NCI-H2171 (cell line): ENCODE results near the gene BHLHE40.

Source experiments
- DNase-seq: peaks from one replicate; lab custom pipeline; 2025; lab: John Stamatoyannopoulos, UW

The BHLHE40 gene

DNA sequence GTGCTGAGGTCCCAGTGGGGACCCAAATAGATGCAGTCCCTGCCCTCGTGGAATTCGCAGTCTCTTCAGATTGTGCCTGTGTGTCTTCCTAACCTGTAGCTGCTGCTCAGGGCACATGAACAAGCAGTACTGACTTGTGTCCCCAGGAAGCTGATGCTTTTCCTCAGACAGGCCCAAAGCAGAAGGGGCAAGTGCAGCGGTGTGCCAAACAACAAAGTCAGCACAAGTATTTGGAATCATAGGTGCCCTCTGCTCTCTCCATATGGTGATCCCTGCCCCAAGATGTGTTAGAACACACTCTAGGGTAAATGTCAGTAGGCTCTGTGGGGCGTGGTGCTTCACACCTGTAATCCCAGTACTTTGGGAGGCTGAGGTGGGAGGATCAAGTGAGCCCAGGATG, 21.9 kb downstream of the BHLHE40 start:
- DNase-seq, result no peak

DNA sequence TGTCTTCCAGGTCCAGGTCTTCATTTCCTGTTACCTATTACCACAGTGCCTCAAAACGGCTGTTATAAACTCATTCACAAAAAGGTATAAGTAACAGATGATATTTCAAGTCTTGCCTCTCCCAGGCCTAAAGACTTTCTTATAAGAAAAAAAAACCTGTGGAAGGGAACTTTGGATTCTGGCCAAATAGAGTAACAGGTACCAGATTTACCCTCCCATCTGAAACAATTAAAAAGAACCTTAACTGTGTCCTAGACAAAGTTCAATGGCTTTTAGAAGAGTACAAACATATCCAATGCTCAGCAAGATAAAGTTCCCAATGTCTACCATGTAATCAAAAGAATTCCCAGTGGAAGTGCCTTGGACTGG, 22.6 kb downstream of the BHLHE40 start:
- no peak for DNase-seq

DNA sequence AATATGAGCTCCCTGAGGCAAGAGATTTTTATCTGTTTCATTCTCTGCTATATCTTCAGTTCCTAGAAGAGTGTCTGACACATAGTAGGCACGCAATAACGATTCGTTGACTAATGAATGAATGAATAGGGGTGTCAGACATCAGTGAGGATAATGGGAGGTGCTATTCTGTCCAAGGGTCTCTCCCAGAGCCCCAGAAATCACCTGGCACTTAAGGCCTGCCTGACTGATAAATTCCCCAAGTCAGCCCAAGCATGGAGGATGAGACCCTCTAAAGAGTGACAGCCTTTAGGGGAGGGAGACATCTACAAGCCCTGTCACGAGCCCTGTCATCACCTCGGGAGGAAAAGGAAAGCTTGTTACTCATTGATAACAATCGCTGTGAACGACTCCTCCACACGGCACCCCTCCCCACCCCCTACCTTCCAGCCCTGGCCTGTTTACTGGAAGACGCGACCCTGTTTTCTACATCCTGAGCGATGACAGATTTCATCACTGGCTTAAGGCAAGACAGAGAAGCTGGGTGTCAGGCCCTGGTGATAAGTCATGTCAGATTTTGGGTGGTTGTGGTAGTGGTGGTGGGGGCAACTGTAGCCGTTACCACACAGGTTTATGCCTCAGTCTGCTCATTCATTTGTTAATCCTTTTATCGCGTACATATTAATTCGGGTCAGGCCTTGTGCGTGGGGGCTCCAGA, 23.1 kb downstream of the BHLHE40 start:
- no peak for DNase-seq

DNA sequence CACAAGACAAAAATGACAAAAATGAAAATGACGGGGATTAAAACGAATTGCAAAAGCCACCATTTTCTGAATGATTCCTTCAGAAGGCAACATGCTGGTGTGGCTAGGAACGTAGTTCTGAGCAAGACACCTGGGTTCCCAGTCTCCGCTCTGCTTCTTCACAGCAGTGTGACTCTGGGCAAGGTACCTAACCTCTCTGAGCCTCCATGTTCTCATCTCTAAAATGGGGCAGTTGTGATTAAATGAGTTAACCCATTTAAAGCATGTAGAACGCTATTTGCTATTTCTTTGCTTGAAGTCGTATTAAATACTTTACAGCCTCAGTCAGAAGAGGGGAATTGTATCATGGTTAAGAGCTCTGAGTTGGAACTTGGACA, 23.6 kb downstream of the BHLHE40 start:
- no peak for DNase-seq

DNA sequence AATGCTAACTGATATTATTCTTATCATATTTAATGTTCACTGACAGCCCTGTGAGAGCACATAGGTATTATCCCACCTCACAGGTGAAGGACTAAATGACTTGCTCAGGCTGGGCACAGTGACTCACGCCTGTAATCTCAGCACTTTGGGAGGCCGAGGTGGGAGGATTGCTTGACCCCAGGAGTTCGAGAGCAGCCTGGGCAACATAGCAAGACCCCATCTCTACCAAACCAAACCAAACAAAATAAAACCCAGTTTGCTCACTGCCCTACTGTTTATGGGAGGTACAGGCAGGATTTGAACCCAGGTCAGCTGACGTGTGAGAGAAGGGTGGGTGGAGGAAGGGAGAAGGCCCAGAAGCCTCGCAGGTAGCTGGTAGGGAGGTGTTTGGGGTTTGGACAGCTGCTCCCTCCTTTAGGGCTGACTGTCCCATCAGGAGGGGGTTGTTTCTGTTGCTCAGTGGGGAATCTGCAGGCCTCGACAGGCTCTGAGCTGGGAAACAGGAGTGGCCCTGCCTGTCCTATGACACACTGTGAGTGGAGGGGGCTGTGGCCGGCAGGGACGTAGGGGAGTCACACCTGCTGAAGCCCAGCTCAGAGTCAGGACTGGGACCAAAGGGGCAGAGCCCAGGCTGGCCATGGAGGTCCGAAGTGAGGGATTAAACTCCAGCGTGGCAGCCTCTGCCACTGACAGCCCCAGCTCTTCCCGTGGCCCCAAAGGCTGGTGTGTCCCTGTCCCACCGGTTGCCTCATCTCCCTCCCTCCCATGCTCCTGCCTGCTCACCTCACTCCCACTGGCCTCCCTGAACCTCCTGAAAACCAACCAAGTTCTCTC, 25.3 kb downstream of the BHLHE40 start:
- no peak for DNase-seq

DNA sequence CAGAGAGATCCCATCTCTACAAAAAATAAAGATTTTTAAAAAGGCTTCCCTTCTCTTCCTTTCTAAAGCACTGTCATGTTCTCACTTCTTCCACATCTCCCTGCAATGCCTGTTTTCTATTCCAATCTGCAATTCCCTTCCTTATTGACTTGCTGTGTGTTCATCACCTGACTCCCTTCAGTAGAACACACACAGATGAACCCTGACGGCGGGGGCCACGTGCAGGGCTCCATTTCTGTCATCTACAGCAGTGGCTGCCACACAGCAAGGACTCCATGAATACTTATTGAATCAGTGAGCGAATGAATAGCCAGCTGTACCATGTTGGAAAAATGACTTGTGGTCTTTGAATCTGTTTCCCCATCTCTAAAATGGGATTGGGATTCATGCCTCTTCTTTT, 26.1 kb downstream of the BHLHE40 start:
- no peak for DNase-seq

DNA sequence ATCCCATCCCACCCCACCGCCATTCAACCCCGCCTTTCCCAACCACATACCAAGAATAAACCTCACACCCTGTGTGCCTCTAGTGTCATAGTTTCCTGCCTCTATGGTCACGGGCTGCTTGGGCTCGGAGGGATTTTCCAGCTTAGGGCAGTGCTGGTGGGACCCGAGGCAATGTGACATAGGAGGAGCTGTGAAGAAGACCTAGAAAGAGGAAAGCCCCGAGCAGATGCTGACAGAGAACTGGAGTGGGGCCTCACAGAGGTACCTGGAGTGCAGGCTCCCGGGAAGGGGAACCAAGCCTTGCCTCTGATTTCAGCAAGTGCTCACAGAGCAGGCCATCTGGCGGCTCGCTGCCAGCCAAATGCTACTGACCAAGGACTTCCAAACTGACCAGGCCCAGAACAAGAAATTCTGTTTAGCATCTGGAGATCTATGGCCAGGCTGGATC, 27.5 kb downstream of the BHLHE40 start:
- no peak for DNase-seq

DNA sequence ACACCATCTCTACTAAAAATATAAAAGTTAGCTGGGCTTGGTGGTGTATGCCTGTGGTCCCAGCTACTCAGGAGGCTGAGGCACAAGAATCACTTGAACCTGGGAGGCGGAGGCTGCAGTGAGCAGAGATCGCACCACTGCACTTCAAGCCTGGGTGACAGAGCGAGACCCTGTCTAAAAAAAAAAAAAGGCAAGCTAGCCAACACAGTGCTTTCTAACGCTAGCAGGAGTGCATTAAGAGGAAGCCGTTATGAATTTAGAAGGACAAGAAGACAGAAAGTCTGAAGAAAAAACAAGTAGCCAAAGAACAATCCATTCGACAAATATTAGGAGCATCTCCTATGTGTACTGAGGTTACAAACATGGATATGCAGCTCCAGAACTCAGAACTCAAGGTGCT, 28.6 kb downstream of the BHLHE40 start:
- DNase-seq, result no peak

DNA sequence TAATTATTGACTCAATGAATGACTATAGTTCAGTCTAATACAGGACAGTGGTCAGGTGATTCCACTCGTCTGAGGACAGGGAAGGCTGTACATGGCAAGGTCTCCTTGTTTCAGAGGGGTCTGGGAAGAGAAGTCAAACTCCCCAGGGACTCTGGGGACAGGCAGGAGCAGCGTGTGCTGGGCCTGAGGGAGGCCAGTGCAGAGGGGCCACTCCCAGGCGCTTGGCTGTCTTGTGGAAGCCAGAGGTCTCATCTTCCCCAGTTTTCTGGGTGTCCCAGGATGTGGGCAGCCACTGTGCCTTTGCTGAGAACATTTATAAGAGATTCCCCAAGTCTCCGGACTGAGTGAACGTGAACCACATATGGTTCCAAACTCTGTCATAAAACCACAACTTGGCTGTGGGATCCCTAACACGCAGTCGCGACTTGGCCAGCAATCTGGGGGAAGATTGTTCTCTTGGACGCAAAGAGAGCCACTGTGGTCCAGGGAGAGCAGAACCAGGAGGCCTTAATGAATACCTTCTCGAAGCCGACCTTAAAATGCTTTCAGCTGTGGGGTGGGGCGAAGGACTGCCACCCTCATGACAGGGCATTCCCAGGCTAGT, 30.4 kb downstream of the BHLHE40 start:
- no peak for DNase-seq

DNA sequence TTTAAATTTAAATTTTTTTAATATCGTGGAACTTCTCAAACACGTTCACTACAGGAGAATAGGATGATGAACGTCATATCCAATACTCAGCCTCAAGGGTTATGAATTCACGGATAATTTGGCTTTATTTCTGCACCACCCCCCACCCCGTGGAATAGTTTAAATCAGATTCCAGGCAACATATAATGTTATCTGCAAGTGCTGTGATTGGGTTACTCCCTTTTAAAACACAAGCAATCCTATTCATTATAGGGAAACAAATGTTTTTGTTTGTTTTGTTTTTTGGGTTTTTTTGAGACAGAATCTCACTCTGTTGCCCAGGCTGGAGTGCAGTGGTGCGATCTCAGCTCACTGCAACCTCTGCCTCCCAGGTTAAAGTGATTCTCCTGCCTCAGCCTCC, 30.9 kb downstream of the BHLHE40 start:
- no peak for DNase-seq

DNA sequence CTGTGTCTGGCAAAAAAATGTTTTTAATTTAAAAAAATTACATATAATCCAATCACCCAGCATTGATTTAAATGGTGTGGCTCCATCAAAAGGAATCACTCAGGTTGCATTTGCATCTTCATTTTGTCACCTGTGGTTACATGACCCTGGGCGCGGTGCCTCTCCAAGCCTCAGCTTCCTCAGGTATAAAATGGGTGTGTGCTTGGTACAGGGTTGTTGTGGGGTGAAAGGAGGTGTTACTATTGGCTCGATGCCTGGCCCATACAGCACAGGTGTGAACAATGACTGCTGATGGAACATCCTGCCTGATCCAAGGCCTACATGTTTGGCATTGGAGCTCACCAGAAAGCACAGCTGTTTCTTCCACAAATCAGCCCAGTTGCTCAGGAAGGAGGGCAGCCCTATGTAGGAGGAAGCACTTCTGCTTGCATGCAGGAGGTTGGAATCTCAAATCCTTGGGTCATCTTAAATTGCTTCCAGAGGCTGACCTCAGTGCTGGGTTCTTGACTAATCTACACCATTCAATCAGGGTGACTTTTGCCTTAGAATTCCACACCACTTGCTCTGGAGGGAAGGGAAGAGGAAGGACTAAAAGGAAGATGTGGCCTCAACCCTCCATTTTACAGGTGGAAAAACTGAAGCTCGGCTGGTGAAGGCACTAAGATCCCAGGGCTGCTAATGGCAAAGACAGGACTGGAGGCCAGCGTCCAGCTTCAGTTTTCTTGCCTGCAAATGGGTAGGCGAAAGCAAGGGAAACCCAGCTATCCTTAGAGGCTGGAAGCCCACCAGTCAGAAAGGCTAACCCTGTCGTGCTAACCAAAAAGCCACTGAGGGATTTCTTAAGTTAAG, 31.7 kb downstream of the BHLHE40 start:
- DNase-seq, result no peak

DNA sequence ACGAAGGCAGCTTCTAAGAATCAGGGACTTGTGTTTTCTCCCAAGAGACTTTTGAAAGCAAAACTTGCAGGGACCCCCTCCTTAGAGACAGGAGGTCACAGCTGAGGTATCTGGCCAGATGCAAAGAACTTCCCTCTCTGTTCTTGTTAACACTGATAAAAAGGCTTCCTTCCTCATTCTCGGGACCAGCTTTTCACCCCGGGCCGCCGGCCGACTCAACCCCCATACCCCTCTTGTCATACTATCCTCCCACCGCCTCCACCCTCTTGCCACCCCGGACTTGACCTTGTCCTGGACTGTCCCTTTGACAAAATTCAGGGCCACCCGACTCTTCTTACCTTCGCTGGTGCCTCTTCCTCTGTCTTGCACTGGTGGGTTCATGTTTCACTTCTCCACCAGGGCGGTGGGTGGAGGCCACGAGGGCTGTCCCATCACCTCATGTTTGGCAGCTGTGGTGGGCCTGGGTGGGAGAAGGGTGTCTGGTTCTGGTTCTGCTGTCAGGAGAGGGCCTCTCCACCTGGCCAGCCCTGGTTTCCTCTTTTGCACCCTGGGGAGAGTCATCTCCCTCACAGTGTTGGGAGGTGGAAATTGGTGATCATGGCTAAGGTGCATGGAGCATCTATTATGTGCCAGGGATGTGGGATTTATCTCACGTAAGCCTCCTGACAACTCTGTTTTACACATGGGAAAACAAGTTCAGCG, 32.5 kb downstream of the BHLHE40 start:
- no peak for DNase-seq

DNA sequence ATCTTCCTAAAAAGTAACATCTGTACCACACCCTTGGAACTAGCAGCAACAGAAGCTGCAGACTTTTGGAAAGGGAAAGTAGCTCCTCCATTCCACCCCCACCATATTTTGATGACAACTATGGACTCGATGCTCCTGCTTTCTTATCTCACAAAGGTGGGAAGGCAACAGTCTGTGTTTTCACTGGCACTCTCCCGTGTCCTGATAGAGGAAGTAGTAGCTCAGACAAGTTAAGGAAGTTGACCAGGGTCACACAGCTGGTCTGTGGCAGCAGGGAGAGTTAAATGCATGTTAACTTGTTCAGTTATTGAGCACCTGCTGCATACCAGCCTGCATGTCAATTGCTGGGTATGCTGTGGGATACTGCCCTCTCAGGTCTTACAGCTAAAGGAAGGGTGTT, 33.1 kb downstream of the BHLHE40 start:
- no peak for DNase-seq

DNA sequence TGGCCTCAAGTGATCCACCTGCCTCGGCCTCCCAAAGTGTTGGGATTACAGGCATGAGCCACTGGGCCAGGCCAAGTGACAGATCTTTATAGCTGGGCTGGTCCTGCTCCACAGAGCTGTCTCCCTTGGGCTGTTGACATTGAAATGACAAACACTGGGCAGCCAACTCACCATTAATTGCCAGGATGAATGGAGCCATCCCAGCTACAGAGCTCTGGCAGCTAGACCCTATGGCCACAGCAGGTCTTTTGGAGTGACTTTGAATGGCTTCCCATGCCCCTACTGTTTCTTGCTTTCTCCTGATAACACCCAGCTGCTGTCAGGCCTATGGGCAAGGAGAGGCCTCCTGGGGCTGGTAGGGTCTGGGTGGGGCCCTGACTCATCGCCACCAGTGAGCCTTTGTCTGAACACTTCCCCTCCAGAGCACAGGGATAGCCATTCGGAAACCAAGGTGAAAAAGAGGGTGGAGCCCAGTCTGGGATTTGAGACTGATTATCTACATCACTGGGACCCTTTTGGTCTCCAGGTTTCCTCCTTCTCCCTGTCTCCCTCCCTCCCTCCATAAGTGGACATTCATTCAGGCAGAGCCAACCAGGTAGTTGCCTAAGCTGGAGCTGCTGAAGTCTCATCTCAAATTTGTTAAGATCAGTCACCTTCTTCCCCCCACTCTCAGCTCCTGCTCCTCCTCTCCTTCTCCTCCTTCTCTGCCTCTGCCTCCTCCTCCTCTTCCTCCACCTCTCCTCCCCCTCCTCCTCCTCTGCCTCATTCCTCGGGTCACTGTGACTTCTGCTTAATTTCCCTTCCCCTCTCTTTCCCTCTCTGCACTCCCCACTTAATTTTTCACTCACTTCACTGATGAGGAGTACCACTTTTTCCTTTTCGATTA, 34.0 kb downstream of the BHLHE40 start:
- DNase-seq, result no peak

DNA sequence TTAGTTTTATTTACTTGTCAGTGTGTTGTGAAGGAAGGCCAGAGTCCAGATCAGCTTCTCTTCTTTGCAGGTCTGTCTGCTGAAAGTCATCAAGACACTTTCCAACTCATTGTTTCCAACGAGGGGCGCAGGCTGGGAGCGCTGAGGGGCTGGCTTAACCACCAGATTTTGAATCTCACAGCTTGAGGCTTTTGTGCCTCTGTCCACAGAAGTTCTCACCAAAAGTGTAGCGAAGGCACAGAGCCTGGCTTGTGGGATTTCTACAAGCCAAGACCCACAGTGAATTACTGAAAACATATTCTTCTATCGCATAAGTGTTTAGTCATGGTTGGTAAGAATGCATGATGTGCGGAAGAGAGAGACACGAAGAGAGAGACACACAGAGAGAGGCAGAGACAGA, 35.2 kb downstream of the BHLHE40 start:
- DNase-seq, result no peak

DNA sequence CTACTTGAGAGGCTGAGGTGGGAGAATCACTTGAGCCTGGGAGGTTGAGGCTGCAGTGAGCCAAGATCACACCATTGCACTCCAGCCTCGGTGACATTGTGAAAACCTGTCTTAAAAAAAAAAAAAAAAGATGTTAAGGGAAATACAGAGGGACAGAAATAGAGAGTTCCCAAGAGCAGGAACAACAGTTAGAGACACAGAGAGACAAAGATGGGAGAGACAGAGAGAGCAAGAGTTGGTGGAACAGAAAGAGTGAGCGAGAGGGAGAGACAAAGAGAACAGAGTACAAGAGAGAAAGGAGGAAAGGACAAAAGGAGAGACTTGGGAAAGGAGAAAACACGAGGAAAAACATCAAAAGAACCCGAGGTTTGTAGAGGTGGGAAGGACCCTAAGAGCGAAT, 35.8 kb downstream of the BHLHE40 start:
- DNase-seq, result no peak

DNA sequence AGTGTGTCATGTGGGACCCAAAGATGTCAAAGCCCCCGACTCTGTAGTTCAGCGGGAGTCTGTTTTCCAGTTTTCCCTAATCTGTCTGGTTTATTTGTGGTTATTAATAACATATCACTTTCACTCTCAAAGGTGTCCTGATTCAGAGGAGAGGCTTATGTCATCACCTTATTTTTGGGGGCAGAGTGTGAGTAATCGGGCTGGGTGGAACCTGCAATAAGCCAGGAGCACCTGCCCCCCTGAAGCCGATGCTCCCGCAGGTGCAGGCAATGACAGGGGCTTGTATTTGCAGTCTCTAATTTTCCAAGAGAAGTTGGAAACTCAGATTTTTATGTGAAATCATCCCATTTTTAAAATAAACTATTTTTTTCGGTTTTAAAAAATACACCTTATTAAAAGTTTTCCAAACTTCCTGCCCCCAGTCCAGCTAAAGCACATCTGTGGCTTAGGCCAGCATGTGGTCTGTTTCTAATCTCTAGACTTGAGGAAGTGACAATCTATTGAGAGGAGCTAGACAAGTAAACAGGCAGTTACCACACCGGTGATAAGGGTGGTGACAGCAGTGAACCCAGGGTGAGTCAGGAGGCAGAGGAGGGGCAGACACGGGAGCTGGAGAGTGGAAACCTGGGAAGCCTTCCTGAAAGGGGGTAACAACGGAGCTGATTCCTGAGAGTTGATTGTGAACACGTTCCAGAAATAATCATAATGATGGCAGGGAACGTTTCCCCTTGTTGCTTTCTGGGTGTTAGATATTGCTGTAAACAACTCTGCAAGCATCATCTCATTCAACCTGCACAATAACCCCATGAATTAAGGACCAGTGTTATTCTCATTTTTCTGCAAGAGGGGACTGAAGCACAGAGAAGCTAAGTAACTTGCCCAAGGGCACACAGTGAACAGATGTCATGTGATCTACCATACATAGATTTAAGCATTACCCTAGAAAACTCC, 37.2 kb downstream of the BHLHE40 start:
- no peak for DNase-seq

DNA sequence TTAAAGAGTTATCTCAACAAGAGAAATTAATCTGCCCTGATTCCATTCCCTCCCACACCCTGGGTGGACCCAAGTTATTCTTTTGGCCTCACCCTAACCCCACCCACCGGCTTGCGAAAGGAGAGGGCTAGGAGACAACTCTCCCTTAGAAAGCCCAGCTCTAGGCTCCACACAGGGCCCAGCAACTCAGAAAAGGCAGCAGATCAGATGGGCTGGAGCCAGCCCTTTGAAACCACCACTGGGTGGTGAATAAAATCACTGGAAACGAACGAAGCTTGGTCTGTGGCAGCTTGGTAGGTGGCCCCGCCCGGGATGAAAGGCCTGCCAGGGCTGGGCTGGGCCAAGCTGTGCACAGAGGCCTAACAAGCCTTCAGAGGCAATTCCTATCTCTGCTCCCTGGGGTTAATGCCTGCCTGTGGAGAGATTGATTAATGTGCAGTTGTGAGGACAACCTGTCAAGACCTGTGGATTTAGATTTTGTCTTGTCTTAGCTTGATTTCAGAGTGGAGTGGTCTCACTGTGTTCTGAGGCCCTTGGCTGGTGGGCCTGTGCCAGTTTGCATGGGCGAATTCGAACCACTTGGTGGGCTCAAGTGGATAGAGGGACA, 38.8 kb downstream of the BHLHE40 start:
- DNase-seq, result no peak
